ENCODE measurements around the gene XRCC6. TPM values are rescaled to one million over a fixed set of nuclear protein-coding genes. Genes with fewer than 3 reads are reported as not detected.
A peak's percentile ranks its signal among the peaks of the same experiment; 100 is the strongest.

The XRCC6 gene
- total RNA-seq, 6 experiments from 2014 or later = 324 to 395 (median 373) TPM

- TF ChIP-seq CTCF (IDR thresholded peaks at IDR 0.05) = no peak
- peaks cover 37% of the 10 kb centered on the region for H3K4me1 Mint-ChIP-seq (ENCODE audit: low read depth)
- no peaks in the 10 kb centered on the region; the same call in 1 of the 2 replicates for H3K27me3 Mint-ChIP-seq (ENCODE audit: insufficient read depth)
- peak overlapping the region; percentile 96 for H3K4me3 Mint-ChIP-seq
- DNase-seq = no peak
- no peaks in the 10 kb centered on the region for H3K9me3 Mint-ChIP-seq
- H3K27ac Mint-ChIP-seq = peak overlapping the region; percentile 92
- H3K36me3 Mint-ChIP-seq (ENCODE audit: low read depth) = peaks cover 17% of the 10 kb centered on the region; the same call in 1 of the 2 replicates
These were observed 66.8 kb downstream of the XRCC6 start for GRCh38 chr22:41687901-41688364.

GRCh38 chr22:41688365-41689211 lies 67.5 kb downstream of the XRCC6 start, which contains the start of gene SNU13:
Gene SNU13 (minus strand): TSS chr22:41688867. CDS start chr22:41688796, 71 bp downstream.
- Mint-ChIP-seq H3K27me3 (ENCODE audit: insufficient read depth) (no peaks in the 10 kb centered on the region; the same call in 1 of the 2 replicates), H3K4me1 (ENCODE audit: low read depth) (peaks cover 30% of the 10 kb centered on the region), H3K27ac (peak within 1 kb of the TSS; percentile 92), H3K4me3 (peak within 1 kb of the TSS; percentile 96), H3K36me3 (ENCODE audit: low read depth) (peaks cover 16% of the 10 kb centered on the region; the same call in 1 of the 2 replicates), H3K9me3 (no peaks in the 10 kb centered on the region)
- 0 out of 2 replicates have a peak, but pooled peaks have one; percentile 6 for TF ChIP-seq CTCF (IDR thresholded peaks at IDR 0.05)
- peak; percentile 89 for DNase-seq

GRCh38 chr22:41690476-41690875 lies 69.4 kb downstream of the XRCC6 start:
- DNase-seq = no peak
- H3K27me3 Mint-ChIP-seq (ENCODE audit: insufficient read depth) = no peaks in the 10 kb centered on the region; the same call in 1 of the 2 replicates
- H3K27ac Mint-ChIP-seq = peak overlapping the region; percentile 92
- H3K4me1 Mint-ChIP-seq (ENCODE audit: low read depth) = peaks cover 20% of the 10 kb centered on the region
- H3K4me3 Mint-ChIP-seq = no peak overlapping the region
- H3K36me3 Mint-ChIP-seq (ENCODE audit: low read depth) = 0 out of 2 replicates have a peak, but pooled peaks cover 8% of the 10 kb centered on the region
- no peak for TF ChIP-seq CTCF (IDR thresholded peaks at IDR 0.05)
- no peaks in the 10 kb centered on the region for H3K9me3 Mint-ChIP-seq

- Mint-ChIP-seq H3K4me3 (no peak overlapping the region), H3K9me3 (no peaks in the 10 kb centered on the region), H3K4me1 (ENCODE audit: low read depth) (peaks cover 7% of the 10 kb centered on the region), H3K27ac (no peak overlapping the region), H3K36me3 (ENCODE audit: low read depth) (no peaks in the 10 kb centered on the region), H3K27me3 (ENCODE audit: insufficient read depth) (no peaks in the 10 kb centered on the region)
- TF ChIP-seq CTCF (IDR thresholded peaks at IDR 0.05) = no peak
- peak; percentile 41 for DNase-seq
These were observed 74.1 kb downstream of the XRCC6 start for GRCh38 chr22:41695211-41695610.

GRCh38 chr22:41696703-41697102 lies 75.6 kb downstream of the XRCC6 start:
- H3K27me3 Mint-ChIP-seq (ENCODE audit: insufficient read depth) = no peaks in the 10 kb centered on the region
- TF ChIP-seq CTCF (IDR thresholded peaks at IDR 0.05) = no peak
- no peaks in the 10 kb centered on the region for H3K4me1 Mint-ChIP-seq (ENCODE audit: low read depth)
- H3K27ac Mint-ChIP-seq = peak overlapping the region; percentile 80
- no peak overlapping the region; the same call in 1 of the 2 replicates for H3K4me3 Mint-ChIP-seq
- no peak for DNase-seq
- no peaks in the 10 kb centered on the region for H3K36me3 Mint-ChIP-seq (ENCODE audit: low read depth)
- H3K9me3 Mint-ChIP-seq = no peaks in the 10 kb centered on the region

Data from HFFc6 (cell line).